Measurements from ENCODE around the gene DDO. TPM values are rescaled to one million over a fixed set of nuclear protein-coding genes. Genes with fewer than 3 reads are reported as not detected.

DDO gene
- total and polyA plus RNA-seq, 2 of the 8 experiments (the other 6 are each of a cell fraction or from before 2014, with no cell fraction given) = not detected

GRCh38 chr6:110430741-110431140, 15.4 kb upstream of the DDO start:
- H3K4ac ChIP-seq (replicated peaks; ENCODE audit: insufficient read length, low read depth, low read length) = peak overlapping the region; percentile 32
- H2BK15ac ChIP-seq (ENCODE audit: low read length) = no peak overlapping the region
- H3K9me3 ChIP-seq (ENCODE audit: insufficient read depth in 2 of 2, low read depth in 1 of 2, low read length in 1 of 2) = no peaks in the 10 kb centered on the region
- no peak overlapping the region for H3K18ac ChIP-seq (ENCODE audit: extremely low read depth, low read length)
- H3K79me1 ChIP-seq (ENCODE audit: low read depth, low read length) = no peaks in the 10 kb centered on the region
- H3K23me2 ChIP-seq (ENCODE audit: low read depth, low read length) = no peaks in the 10 kb centered on the region
- no peak overlapping the region for H2AK5ac ChIP-seq (ENCODE audit: low read depth, low read length)
- H2BK120ac ChIP-seq (replicated peaks; ENCODE audit: low read depth, low read length) = no peak overlapping the region
- no peak overlapping the region for H4K8ac ChIP-seq (ENCODE audit: extremely low read depth, insufficient read depth, low read length)
- peak overlapping the region; percentile 34; the same call in 1 of the 2 replicates for H2AFZ ChIP-seq (ENCODE audit: low read length)
- H4K5ac ChIP-seq (ENCODE audit: insufficient read length, low read depth, low read length) = no peak overlapping the region
- H4K91ac ChIP-seq (replicated peaks; ENCODE audit: insufficient read length, low read length) = no peak overlapping the region
- peaks cover 0 to 2% (median 0%) of the 10 kb centered on the region in 4 experiments; a peak in 1 of 7 replicates for H3K4me1 ChIP-seq (replicated peaks in 1 of 4; ENCODE audit: control insufficient read depth in 3 of 4, insufficient read depth in 4 of 4, low read length in 3 of 4)
- 0 out of 2 replicates have a peak overlapping the region, but pooled peaks have one; percentile 2 for H2BK5ac ChIP-seq (ENCODE audit: low read depth, low read length)
- H3K36me3 ChIP-seq (ENCODE audit: control insufficient read depth in 2 of 4, insufficient read depth in 4 of 4, low read length in 3 of 4) = no peaks in the 10 kb centered on the region
- WGBS, 2 experiments (ENCODE audit: extremely low coverage in 1 of 2, insufficient coverage in 1 of 2, insufficient read length in 1 of 2, insufficient replicate concordance in 2 of 2, low coverage in 1 of 2, low lambda C conversion rate in 2 of 2, missing lambda C conversion rate in 1 of 2) = 81% methylated on average over 4 of the region's 4 CpGs; no CpG with 5 or more reads in 1 of the 2 experiments
- no peak overlapping the region for H3K56ac ChIP-seq (replicated peaks; ENCODE audit: insufficient read length, low read depth, low read length)
- no peak overlapping the region for H3K23ac ChIP-seq (ENCODE audit: insufficient read length)
- no peaks in the 10 kb centered on the region for H4K20me1 ChIP-seq (replicated peaks in 1 of 2; ENCODE audit: control insufficient read depth in 1 of 2, insufficient read depth in 2 of 2, low read length in 2 of 2)
- H3K9ac ChIP-seq (replicated peaks in 1 of 4; ENCODE audit: extremely low read depth in 1 of 4, low read depth in 3 of 4, low read length in 3 of 4) = no peak overlapping the region
- H3K14ac ChIP-seq (ENCODE audit: insufficient read length) = no peak overlapping the region
- H2BK12ac ChIP-seq (ENCODE audit: low read depth, low read length) = 0 out of 2 replicates have a peak overlapping the region, but pooled peaks have one; percentile 6
- H3K27ac ChIP-seq (ENCODE audit: low read depth, low read length) = no peak overlapping the region
- no peak for FAIRE-seq
- H3K79me2 ChIP-seq (ENCODE audit: control insufficient read depth in 1 of 2, insufficient read depth in 2 of 2, low read length in 2 of 2) = no peaks in the 10 kb centered on the region
- no peak overlapping the region for H3K4me2 ChIP-seq (ENCODE audit: insufficient read depth in 1 of 2, low read depth in 2 of 2, low read length in 2 of 2)
- no peak for DNase-seq (ENCODE audit: low read depth in 1 of 2, low spot score in 2 of 2)
- ChIA-PET CTCF (ENCODE audit: partially characterized antibody) (interaction anchor here (1.1 kb wide), 2 partner anchors 15 to 39 kb away, joined by 3 read pairs; partner anchors contain the start of gene DDO), POLR2A (ENCODE audit: partially characterized antibody) (no interaction called here)
- no peaks in the 10 kb centered on the region for H3K27me3 ChIP-seq (replicated peaks in 1 of 4; ENCODE audit: control insufficient read depth in 3 of 4, extremely low read depth in 1 of 4, insufficient read depth in 3 of 4, low read length in 3 of 4)
- H2BK20ac ChIP-seq (ENCODE audit: low read length) = no peak overlapping the region
- H3K4me3 ChIP-seq (ENCODE audit: extremely low read depth in 1 of 4, insufficient read depth in 2 of 4, low read depth in 3 of 4, low read length in 4 of 4) = no peak overlapping the region
- TF ChIP-seq SRF (IDR thresholded peaks at IDR 0.05; ENCODE audit: low read depth, low read length) = no peak
- TF ChIP-seq E2F6 (IDR thresholded peaks at IDR 0.05) = no peak
- no peak for TF ChIP-seq USF2 (IDR thresholded peaks at IDR 0.05; ENCODE audit: low read length)
- no peak for TF ChIP-seq RBBP5 (IDR thresholded peaks at IDR 0.05; ENCODE audit: borderline replicate concordance, low read depth, low read length)
- no peak for TF ChIP-seq EZH2 (IDR thresholded peaks at IDR 0.05; ENCODE audit: low read depth, low read length, severe bottlenecking)
- TF ChIP-seq JUND (IDR thresholded peaks at IDR 0.05; ENCODE audit: low read length) = no peak
- TF ChIP-seq BCL11A (IDR thresholded peaks at IDR 0.05; ENCODE audit: low read depth in 2 of 2, low read length in 2 of 2) = no peak
- no peak for TF ChIP-seq SP4 (IDR thresholded peaks at IDR 0.05; ENCODE audit: low read length)
- TF ChIP-seq TAF7 (optimal IDR thresholded peaks at IDR 0.05; ENCODE audit: borderline replicate concordance, low read depth, low read length) = no peak
- TF ChIP-seq EGR1 (IDR thresholded peaks at IDR 0.05; ENCODE audit: borderline replicate concordance, low read depth, low read length) = no peak
- no peak for TF ChIP-seq MAX (IDR thresholded peaks at IDR 0.05)
- TF ChIP-seq RXRA (IDR thresholded peaks at IDR 0.05; ENCODE audit: insufficient read depth, low read depth, low read length) = no peak
- TF ChIP-seq SIRT6 (IDR thresholded peaks at IDR 0.05; ENCODE audit: low read length) = no peak
